BE2C (cell line): Measurements from ENCODE around the gene LEMD2.

Experiments
- DNase-seq: peaks from one replicate; pipeline ENCODE4 v3.0.0-alpha.2; 2020
- H3K27me3 ChIP-seq: fragments of 250-450 bp; sonication (Bioruptor Pico); 2 replicates; pipeline ENCODE4 v1.5.1; 2020; ENCODE audit warnings: mild to moderate bottlenecking
- H3K36me3 ChIP-seq: fragments of 250-450 bp; sonication (Bioruptor Pico); 2 replicates; pipeline ENCODE4 v1.5.1; 2020; ENCODE audit warnings: mild to moderate bottlenecking
- H3K4me1 ChIP-seq: fragments of 250-450 bp; sonication (Bioruptor Pico); 2 replicates; pipeline ENCODE4 v1.5.1; 2020
- H3K4me3 ChIP-seq: 2 replicates; pipeline ENCODE4 v1.5.1; 2011; ENCODE audit warnings: low read depth, low read length
- H3K9me3 ChIP-seq: fragments of 250-450 bp; sonication (Bioruptor Pico); 2 replicates; pipeline ENCODE4 v1.5.1; 2020
- TF ChIP-seq, protein P1 (sequence below): IDR thresholded peaks from 2 replicates; pipeline ENCODE4 v1.5.1; 2012; ENCODE audit warnings: mild to moderate bottlenecking, low read depth, low read length

Gene LEMD2

DNA sequence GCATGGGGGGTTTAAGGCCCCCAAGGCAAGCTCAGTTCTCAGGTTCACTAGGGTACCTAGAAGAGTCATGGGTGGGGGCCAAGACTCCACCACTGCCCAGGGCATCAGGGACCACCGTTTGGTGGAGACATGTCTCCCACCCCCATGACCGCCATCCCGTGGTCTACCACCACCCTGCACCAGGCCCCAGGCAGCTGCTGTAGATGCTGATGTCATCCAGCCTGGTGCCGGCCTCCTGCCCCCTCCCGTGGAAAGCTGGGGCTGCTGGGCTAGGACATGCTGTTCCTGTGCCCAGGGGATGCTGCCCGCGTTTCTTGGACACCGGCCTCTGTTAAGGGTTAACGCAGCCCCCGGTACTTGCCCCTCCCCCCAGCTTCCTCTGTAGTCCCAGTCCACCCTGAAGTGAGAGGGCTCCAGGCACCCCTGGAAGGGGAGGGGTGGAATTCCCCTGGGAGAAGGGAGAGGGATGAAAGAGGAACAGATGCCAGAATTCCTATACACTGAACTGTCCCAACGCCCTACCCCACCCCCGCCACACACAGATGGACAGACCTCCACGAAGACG lies 42.8 kb downstream of the LEMD2 start:
- H3K4me1 ChIP-seq = peaks cover 14% of the 10 kb centered on the region
- H3K4me3 ChIP-seq = no peak overlapping the region
- H3K9me3 ChIP-seq = no peaks in the 10 kb centered on the region
- no peaks in the 10 kb centered on the region for H3K27me3 ChIP-seq
- peak; percentile 63 for DNase-seq
- no peaks in the 10 kb centered on the region for H3K36me3 ChIP-seq
- TF ChIP-seq, protein P1, sequence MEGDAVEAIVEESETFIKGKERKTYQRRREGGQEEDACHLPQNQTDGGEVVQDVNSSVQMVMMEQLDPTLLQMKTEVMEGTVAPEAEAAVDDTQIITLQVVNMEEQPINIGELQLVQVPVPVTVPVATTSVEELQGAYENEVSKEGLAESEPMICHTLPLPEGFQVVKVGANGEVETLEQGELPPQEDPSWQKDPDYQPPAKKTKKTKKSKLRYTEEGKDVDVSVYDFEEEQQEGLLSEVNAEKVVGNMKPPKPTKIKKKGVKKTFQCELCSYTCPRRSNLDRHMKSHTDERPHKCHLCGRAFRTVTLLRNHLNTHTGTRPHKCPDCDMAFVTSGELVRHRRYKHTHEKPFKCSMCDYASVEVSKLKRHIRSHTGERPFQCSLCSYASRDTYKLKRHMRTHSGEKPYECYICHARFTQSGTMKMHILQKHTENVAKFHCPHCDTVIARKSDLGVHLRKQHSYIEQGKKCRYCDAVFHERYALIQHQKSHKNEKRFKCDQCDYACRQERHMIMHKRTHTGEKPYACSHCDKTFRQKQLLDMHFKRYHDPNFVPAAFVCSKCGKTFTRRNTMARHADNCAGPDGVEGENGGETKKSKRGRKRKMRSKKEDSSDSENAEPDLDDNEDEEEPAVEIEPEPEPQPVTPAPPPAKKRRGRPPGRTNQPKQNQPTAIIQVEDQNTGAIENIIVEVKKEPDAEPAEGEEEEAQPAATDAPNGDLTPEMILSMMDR = no peak

DNA sequence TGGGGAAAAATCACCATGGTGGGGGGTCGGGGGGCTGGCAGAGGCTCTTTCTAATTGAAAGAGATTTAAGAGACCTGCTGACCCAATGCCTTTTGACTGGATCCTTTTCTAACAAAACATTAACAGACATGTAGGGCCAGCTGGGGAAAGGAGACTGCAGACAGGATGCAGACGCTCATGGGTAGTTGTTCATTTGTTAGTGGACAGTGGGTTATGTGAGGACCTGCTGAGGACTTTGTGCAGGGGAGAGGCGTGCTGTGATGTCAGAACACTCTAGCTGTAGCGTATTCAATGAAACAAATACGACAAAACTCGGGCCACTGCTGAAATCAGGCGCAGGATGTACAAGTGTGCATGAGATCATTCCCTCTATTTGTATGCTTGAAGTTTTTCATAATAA lies 43.4 kb downstream of the LEMD2 start:
- no peaks in the 10 kb centered on the region for H3K36me3 ChIP-seq
- no peak for DNase-seq

DNA sequence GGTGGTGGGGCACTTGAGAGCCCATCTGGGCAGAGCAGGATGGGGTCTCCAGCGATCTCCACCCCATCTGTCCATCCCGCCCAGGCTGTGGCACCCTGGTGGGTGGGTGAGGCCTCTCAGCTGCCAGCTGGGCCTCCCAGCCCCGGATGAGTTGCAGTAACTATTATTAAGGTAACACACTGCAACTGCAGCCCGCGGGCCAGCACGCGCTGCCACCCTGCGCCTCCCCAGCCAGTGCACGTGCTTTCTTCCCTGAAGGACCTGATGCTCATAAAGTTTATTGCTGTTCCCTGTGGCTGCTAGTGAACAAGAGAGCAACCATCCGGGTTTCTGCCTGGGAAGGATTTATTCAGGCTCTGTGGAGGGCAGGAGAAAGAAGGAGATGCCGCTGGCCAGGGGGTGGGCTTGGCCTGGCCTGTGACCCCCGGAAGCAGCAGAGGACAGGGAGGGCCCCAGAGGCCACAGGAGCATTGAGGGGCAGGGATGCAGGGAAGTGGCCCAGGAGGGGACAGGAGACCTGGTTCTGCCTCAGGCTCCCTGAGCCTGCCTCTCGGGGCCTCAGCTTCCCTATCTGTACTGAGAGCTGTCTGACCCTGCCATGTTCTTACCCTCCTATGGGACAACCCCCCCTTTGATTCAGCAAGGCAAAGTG lies 43.9 kb downstream of the LEMD2 start:
- no peaks in the 10 kb centered on the region for H3K27me3 ChIP-seq
- H3K4me1 ChIP-seq = peaks cover 14% of the 10 kb centered on the region
- no peak overlapping the region for H3K4me3 ChIP-seq
- H3K36me3 ChIP-seq = no peaks in the 10 kb centered on the region
- no peak for DNase-seq
- H3K9me3 ChIP-seq = no peaks in the 10 kb centered on the region
- TF ChIP-seq, protein P1 = no peak

More for the DNA sequence above, 43.4 kb downstream of the LEMD2 start:
- TF ChIP-seq, protein P1 = no peak
- Histone ChIP-seq H3K27me3 (no peaks in the 10 kb centered on the region), H3K4me3 (no peak overlapping the region), H3K4me1 (peaks cover 14% of the 10 kb centered on the region), H3K9me3 (no peaks in the 10 kb centered on the region)

DNA sequence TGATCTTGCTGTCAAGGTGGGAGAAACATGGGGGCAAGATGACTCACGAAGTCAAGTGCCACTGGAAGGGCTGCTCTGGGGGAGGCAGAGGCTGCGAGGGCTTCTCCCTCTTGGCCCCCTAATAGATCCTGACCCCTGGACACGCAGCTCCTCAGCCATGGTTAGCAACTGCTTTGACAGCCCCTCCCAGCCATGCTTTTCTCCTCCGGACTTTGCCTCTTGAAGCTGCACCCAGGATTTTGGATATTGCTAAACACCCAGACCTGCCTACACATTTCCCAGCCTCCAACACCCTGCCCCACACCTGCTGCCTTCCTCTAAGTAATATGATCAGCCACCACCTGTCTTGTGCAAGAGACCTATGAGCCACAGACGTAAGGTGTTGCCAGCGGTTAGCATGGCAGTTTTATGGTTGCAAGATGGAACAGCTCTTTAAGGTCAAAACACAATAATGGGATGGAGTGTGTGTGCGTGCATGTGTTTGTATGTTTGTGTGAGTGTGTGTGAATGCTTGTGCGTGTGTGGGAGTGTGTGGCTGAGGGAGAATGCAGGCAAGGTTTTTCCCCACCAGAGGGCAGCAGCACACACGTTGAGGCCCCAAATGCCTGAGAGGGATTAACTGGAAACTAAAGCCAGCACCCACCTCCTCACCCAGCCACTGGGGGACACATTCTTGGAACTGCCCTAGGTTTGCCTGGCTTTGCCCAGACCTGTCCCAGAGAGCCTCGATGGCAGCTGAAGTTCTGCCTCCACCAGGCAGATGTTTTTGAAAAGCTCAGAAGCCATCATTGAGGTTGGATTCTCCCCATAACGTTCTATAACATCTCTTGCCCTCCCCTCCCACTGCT lies 44.7 kb downstream of the LEMD2 start:
- H3K4me3 ChIP-seq = no peak overlapping the region
- H3K9me3 ChIP-seq = no peaks in the 10 kb centered on the region
- peak; percentile 79 for DNase-seq
- TF ChIP-seq, protein P1 = peak; percentile 96
- H3K27me3 ChIP-seq = no peaks in the 10 kb centered on the region
- H3K4me1 ChIP-seq = peaks cover 14% of the 10 kb centered on the region
- no peaks in the 10 kb centered on the region for H3K36me3 ChIP-seq

DNA sequence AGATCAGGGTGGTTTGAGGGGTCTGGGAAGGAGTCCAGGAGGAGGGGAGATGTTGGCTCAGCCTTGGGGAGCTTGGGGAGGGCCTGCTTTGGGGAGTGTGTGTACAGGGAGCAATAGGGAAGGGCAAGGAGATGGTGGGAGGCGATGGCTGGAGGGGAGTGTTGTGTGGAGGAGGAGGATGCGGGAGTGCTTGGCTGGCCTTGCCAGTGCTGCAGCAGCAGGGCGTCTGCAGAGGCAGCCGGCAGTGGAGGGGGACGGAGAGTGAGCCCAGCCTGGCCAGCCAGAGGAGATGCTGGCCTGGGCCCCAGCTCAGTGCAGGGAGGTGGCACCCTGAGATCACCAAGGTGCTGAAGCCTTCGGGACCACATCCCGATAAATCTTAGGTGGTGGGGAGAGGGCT lies 46.1 kb downstream of the LEMD2 start:
- no peak for DNase-seq
- Histone ChIP-seq H3K4me3 (no peak overlapping the region), H3K9me3 (no peaks in the 10 kb centered on the region), H3K4me1 (peaks cover 14% of the 10 kb centered on the region), H3K27me3 (no peaks in the 10 kb centered on the region), H3K36me3 (no peaks in the 10 kb centered on the region)
- TF ChIP-seq, protein P1 = no peak
